HG02571 (cell line): ENCODE data around the gene TSPAN18.

ENCODE experiments used
- ATAC-seq: cut with Tn5 transposase; IDR thresholded peaks from one replicate; pipeline ENCODE4 v1.9.1; 2021; ENCODE audit warnings: mild to moderate bottlenecking, moderate library complexity; ENCODE audit not compliant: unreplicated experiment

Gene TSPAN18

GRCh38 chr11:44971185-44971584 lies 244.4 kb downstream of the TSPAN18 start:
- ATAC-seq = no peak

DNA sequence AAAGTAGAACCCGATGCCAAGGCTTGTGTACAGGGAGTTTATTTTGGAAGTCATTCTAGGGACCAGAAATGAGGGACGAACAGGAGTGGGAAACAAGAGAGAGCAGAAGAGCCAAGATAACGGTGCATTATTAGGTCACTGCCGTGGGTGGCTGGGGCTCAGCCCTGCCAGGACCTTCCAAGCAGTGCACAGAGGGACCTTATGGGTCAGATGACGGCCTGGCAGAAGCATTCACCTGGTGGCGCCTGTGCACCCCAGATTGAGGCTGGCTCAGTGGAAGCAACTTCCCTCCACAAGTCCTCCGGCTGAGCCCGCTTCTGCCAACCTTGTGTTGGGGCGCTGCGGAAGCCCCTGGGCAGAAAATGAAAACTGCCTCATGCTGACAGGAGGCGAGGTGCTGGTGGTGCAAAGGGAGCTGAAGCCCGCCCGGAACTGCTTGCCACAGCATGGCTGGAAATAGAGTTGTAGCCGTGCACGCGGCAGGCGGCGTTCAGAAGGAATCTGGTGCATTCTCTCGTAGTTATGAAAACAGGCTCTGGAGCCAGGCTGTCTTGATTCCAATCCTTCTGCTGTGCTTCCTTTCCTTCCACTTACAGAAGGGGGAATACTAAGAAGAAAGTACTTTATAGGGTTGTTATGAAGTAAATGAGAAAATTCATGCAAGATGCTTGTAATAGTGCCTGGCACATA lies 246.1 kb downstream of the TSPAN18 start:
- no peak for ATAC-seq

GRCh38 chr11:44973632-44974401 lies 247.1 kb downstream of the TSPAN18 start:
- ATAC-seq = no peak

DNA sequence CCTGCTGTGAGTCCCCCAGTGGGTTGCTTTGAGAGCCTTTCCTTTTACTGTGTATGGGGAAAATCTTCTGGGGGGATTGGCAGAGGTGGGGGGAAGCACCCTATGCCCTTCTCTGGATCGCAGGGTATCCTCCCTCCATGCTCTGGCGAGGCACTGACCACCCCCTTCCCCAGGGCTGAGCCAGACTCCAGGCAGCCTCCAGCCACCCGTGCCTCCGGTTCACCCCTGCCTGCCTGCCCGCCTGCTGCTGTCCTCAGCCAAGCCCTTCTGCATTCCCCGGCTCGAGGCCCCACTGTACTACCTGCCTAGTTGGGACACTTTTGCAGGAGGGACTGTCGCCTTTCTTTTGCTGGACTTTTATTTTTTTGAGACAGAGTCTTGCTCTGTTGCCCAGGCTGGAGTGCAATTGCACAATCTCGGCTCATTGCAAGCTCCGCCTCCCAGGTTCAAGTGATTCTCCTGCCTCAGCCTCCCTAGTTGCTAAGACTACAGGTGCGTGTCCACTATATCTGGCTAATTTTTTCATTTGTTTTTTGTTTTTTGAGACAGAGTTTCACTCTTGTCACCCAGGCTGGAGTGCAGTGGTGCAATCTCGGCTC lies 247.7 kb downstream of the TSPAN18 start:
- no peak for ATAC-seq

GRCh38 chr11:44976576-44976975 lies 249.8 kb downstream of the TSPAN18 start:
- ATAC-seq = no peak

- no peak for ATAC-seq
Observed at GRCh38 chr11:44977493-44977984, 250.8 kb downstream of the TSPAN18 start.

- ATAC-seq = no peak
Observed at GRCh38 chr11:44978274-44978960, 251.7 kb downstream of the TSPAN18 start.

GRCh38 chr11:44978961-44979331 lies 252.2 kb downstream of the TSPAN18 start:
- ATAC-seq = no peak

- ATAC-seq = no peak
Observed at GRCh38 chr11:44979543-44980399, 253.0 kb downstream of the TSPAN18 start.

DNA sequence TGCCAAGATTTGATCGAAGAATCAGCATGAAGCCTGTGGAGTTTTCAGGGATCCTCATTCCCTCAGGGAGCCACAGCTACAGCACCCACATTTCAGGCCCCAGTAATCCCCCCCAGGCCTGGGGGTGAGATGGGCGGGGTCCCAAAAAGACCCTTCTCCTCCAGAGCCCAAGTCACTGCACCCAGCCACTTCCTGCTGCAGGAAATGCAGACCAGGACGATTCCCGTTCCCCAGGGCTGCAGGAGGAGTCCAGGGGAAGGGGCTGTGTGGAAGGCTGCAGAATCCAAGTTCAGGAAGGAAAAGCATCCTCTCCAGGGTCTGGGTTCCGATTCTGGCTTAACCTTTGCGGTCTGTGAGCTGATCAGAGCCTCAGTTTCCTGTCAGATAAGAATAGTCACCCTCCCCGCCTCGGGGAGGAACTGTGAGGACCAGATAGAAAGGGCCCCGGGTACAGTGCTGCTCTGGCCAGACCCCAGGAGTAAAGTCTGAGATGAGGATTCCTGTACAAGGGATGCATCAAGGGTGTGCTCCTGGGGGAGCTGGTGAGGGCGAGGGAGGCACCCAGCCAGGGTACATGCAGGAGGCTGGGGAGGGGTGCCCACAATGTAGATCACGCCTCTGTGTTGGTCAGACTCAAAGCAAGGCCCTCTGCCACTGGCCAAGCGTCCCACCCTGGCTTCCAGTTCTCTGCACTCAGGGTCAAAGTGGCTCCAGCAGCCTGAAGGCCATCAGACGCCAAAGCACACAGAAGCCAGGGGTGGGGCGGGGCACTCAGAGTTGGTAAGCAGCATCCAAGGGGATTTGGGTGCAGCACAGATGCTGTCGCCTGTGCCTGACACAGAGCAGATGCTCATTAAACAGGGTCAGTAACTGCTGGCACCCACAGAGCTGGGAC lies 254.0 kb downstream of the TSPAN18 start:
- no peak for ATAC-seq
